Natural killer cell (primary cell): ENCODE results near the gene FTSJ3. TPM values are rescaled to one million over a fixed set of nuclear protein-coding genes. Genes with fewer than 3 reads are reported as not detected.

Source experiments
- ATAC-seq, 3 donors: fragments of 150-1000 bp in 2 of 3; fragments of 200-7000 bp in 1 of 3; cut with Tn5 transposase; 1 replicate in 1 of 3; 2 replicates in 2 of 3; pipeline ENCODE4 v1.10.0; 2021; ENCODE audit warnings: mild to moderate bottlenecking in 2 of 3, moderate library complexity in 2 of 3
- DNase-seq, 2 donors: peaks; one replicate each; pipeline versions ENCODE4 v3.0.0 to v3.0.0-alpha.2; 2013 to 2021; ENCODE audit warnings: mixed read lengths in 1 of 2
- H3K27ac ChIP-seq: one replicate; pipeline ENCODE4 v1.5.1; 2013; ENCODE audit warnings: mild to moderate bottlenecking, low read length
- H3K27me3 ChIP-seq: one replicate; pipeline ENCODE4 v1.6.1; 2013; ENCODE audit warnings: low read length; ENCODE audit not compliant: control insufficient read depth, insufficient read depth
- H3K36me3 ChIP-seq: one replicate; pipeline ENCODE4 v1.6.1; 2013; ENCODE audit warnings: low read length; ENCODE audit not compliant: control insufficient read depth, insufficient read depth
- H3K4me1 ChIP-seq: one replicate; pipeline ENCODE4 v1.6.1; 2013; ENCODE audit warnings: low read length; ENCODE audit not compliant: control insufficient read depth, insufficient read depth
- H3K4me3 ChIP-seq: one replicate; pipeline ENCODE4 v1.5.1; 2013; ENCODE audit warnings: low read length
- H3K9me3 ChIP-seq: one replicate; pipeline ENCODE4 v1.6.1; 2013; ENCODE audit warnings: low read length; ENCODE audit not compliant: control insufficient read depth, insufficient read depth
- H3K27ac Mint-ChIP-seq, 2 donors: one replicate each; pipeline ENCODE4 v1.8.0; 2022; ENCODE audit warnings: mild to moderate bottlenecking in 2 of 2, mixed read lengths in 2 of 2, moderate library complexity in 1 of 2
- H3K27me3 Mint-ChIP-seq, 2 donors: one replicate each; pipeline ENCODE4 v1.8.0; 2022; ENCODE audit warnings: low read depth in 2 of 2, mixed read lengths in 2 of 2
- H3K36me3 Mint-ChIP-seq: one replicate; pipeline ENCODE4 v1.8.0; 2022; ENCODE audit warnings: mixed read lengths
- H3K4me1 Mint-ChIP-seq, 2 donors: one replicate each; pipeline ENCODE4 v1.8.0; 2022; ENCODE audit warnings: mixed read lengths in 2 of 2
- H3K4me3 Mint-ChIP-seq: one replicate; pipeline ENCODE4 v1.8.0; 2022; ENCODE audit warnings: mild to moderate bottlenecking, moderate library complexity, mixed read lengths
- H3K9me3 Mint-ChIP-seq, 2 donors: one replicate each; pipeline ENCODE4 v1.8.0; 2022; ENCODE audit warnings: mixed read lengths in 2 of 2
- WGBS: methylation state at CpG from one replicate; pipeline ENCODE4 v1.1.7; 2013; ENCODE audit warnings: missing lambda C conversion rate; ENCODE audit not compliant: insufficient coverage; 5-methylcytosine and 5-hydroxymethylcytosine counted together
- intact Hi-C: fragments of 100-400 bp; cut with micrococcal nuclease; formaldehyde crosslinking; loops from one replicate; pipeline ENCODE4 v1.14.2; 2022
- total RNA-seq, 4 donors: library from RNA; stranded (reverse); fragments of 120-200 nt in 1 of 4; gene quantifications; one replicate each; pipeline versions ENCODE4 v1.2.3 to v1.2.4, GENCODE V29; 2013 to 2022
- TF ChIP-seq, protein P1 (sequence below): fragments of 200-600 bp; IDR thresholded peaks from one replicate; pipeline ENCODE4 v1.8.0; 2022; ENCODE audit warnings: antibody characterized with exemption

Gene FTSJ3
- total RNA-seq, 3 donors from 2014 or later (not counting 1 experiment from before 2014, with no cell fraction given): 35.2 to 53.5 (median 51.6) TPM

DNA sequence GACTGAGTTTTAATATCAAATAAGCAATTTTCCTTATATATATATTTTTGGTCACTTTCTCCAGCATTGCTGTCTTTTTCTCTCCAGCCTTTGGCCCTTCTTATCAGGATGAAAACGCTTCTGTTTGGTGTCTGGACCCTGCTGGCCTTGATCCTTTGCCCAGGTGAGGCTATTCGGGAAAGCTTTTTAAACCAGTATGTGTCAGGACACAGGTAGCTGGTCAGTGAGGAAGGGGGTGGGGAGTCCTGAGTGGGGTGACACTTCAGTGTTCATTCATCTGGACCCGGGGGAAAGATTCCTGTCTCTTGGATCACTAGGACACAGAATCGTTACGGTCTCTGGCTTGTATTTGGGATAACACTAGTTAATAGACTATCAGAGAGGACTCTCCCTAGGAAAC lies 27.2 kb upstream of the FTSJ3 start:
- TF ChIP-seq, protein P1, sequence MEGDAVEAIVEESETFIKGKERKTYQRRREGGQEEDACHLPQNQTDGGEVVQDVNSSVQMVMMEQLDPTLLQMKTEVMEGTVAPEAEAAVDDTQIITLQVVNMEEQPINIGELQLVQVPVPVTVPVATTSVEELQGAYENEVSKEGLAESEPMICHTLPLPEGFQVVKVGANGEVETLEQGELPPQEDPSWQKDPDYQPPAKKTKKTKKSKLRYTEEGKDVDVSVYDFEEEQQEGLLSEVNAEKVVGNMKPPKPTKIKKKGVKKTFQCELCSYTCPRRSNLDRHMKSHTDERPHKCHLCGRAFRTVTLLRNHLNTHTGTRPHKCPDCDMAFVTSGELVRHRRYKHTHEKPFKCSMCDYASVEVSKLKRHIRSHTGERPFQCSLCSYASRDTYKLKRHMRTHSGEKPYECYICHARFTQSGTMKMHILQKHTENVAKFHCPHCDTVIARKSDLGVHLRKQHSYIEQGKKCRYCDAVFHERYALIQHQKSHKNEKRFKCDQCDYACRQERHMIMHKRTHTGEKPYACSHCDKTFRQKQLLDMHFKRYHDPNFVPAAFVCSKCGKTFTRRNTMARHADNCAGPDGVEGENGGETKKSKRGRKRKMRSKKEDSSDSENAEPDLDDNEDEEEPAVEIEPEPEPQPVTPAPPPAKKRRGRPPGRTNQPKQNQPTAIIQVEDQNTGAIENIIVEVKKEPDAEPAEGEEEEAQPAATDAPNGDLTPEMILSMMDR: no peak
- no peaks in the 10 kb centered on the region for H3K9me3 ChIP-seq
- ATAC-seq: no peak
- H3K27me3 ChIP-seq: no peaks in the 10 kb centered on the region
- Mint-ChIP-seq H3K4me3 (no peak overlapping the region), H3K4me1 (no peaks in the 10 kb centered on the region), H3K9me3 (no peaks in the 10 kb centered on the region), H3K27ac (no peak overlapping the region), H3K27me3 (no peaks in the 10 kb centered on the region), H3K36me3 (no peaks in the 10 kb centered on the region)
- intact Hi-C loops: no loop called here
- no peak for DNase-seq
- WGBS: 93% methylated on average over 5 of the region's 5 CpGs
- no peaks in the 10 kb centered on the region for H3K36me3 ChIP-seq
- no peak overlapping the region for H3K27ac ChIP-seq
- H3K4me3 ChIP-seq: no peak overlapping the region
- no peaks in the 10 kb centered on the region for H3K4me1 ChIP-seq

DNA sequence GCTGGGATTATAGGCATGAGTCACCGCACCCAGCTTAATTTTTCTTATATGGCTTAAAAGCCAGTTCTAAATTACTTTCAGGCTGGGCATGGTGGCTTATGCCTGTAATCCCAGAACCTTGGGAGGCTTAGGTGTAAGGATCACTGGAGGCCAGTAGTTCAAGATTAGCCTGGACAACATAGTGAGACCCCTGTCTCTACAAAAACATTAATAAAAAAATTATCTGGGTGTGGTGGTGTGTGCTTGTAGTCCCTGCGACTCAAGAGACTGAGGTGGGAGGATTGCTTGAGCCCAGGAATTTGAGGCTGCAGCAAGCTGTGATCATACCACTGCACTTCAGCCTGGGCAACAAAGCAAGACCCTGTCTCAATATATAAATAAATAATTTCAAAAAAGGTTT lies 25.8 kb upstream of the FTSJ3 start:
- no peak overlapping the region for H3K27ac Mint-ChIP-seq
- Histone ChIP-seq H3K27me3 (no peaks in the 10 kb centered on the region), H3K4me3 (no peak overlapping the region), H3K9me3 (no peaks in the 10 kb centered on the region), H3K4me1 (peaks cover 13% of the 10 kb centered on the region), H3K27ac (no peak overlapping the region), H3K36me3 (no peaks in the 10 kb centered on the region)
- no peaks in the 10 kb centered on the region for H3K36me3 Mint-ChIP-seq
- no peak for ATAC-seq
- intact Hi-C loops: no loop called here
- WGBS: 96% methylated on average over 2 of the region's 2 CpGs
- DNase-seq: no peak
- no peaks in the 10 kb centered on the region for H3K27me3 Mint-ChIP-seq
- no peak overlapping the region for H3K4me3 Mint-ChIP-seq
- peaks cover 9 to 11% of the 10 kb centered on the region in 2 donors for H3K4me1 Mint-ChIP-seq
- TF ChIP-seq, protein P1: no peak
- H3K9me3 Mint-ChIP-seq: no peaks in the 10 kb centered on the region

DNA sequence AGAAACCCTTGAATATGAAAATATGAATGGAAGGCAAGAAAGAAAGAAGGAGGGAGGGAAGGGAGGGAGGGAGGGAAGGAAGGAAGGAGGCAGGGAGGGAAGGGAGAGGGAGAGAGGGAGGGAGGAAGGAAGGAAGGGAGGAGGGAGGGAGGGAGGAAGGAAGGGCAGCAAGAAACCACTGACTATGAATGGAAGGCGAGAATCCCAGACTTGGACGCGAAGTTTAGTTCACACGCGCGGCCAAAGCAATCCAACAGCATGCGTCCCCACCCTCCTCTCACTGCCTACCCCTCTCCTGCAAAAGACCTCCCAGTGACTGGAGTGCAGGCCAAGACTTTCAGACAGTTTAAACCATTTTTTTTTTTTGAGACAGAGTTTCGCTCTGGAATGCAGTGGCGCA lies 22.9 kb upstream of the FTSJ3 start:
- peaks cover 15% of the 10 kb centered on the region for H3K4me1 ChIP-seq
- no peaks in the 10 kb centered on the region for H3K27me3 ChIP-seq
- H3K36me3 ChIP-seq: no peaks in the 10 kb centered on the region
- Mint-ChIP-seq H3K27ac (no peak overlapping the region), H3K4me3 (no peak overlapping the region), H3K27me3 (no peaks in the 10 kb centered on the region), H3K9me3 (no peaks in the 10 kb centered on the region), H3K4me1 (peaks cover 17 to 18% of the 10 kb centered on the region in 2 donors), H3K36me3 (no peaks in the 10 kb centered on the region)
- WGBS: 87% methylated on average over 8 of the region's 9 CpGs
- H3K27ac ChIP-seq: no peak overlapping the region
- ATAC-seq (no peak), DNase-seq (peak in 1 of 2 donors; percentile 17)
- TF ChIP-seq, protein P1: no peak
- intact Hi-C loops: no loop called here
- H3K4me3 ChIP-seq: no peak overlapping the region
- H3K9me3 ChIP-seq: no peaks in the 10 kb centered on the region
